ENCODE results near the gene ZCCHC14.

ZCCHC14 gene

GRCh38 chr16:87468550-87468949, 24.3 kb downstream of the ZCCHC14 start:
- no peaks in the 10 kb centered on the region for H3K27me3 ChIP-seq (ENCODE audit: insufficient read depth, poor library complexity, severe bottlenecking)
- no peak overlapping the region for H3K27ac ChIP-seq (replicated peaks)
- no peak for DNase-seq (ENCODE audit: low read depth in 1 of 2, low spot score in 1 of 2)
- no peak overlapping the region for H3K4me3 ChIP-seq (replicated peaks; ENCODE audit: insufficient read depth, low read length)
- TF ChIP-seq POLR2AphosphoS5 (IDR thresholded peaks at IDR 0.05; ENCODE audit: low read depth), result no peak
- no peak for TF ChIP-seq SPI1 (IDR thresholded peaks at IDR 0.05; ENCODE audit: borderline replicate concordance, low read depth)
- TF ChIP-seq REST (IDR thresholded peaks at IDR 0.05; ENCODE audit: insufficient replicate concordance, low read depth), result no peak
- no peak for TF ChIP-seq CTCF (IDR thresholded peaks at IDR 0.05; ENCODE audit: insufficient read depth, low read length)

- no peak overlapping the region for H3K27ac ChIP-seq (replicated peaks)
- TF ChIP-seq REST (IDR thresholded peaks at IDR 0.05; ENCODE audit: insufficient replicate concordance, low read depth), result no peak
- TF ChIP-seq SPI1 (IDR thresholded peaks at IDR 0.05; ENCODE audit: borderline replicate concordance, low read depth), result no peak
- no peak for TF ChIP-seq POLR2AphosphoS5 (IDR thresholded peaks at IDR 0.05; ENCODE audit: low read depth)
- no peak for TF ChIP-seq CTCF (IDR thresholded peaks at IDR 0.05; ENCODE audit: insufficient read depth, low read length)
- no peak for TF ChIP-seq GABPA (IDR thresholded peaks at IDR 0.05; ENCODE audit: low read depth)
Measured at GRCh38 chr16:87466975-87467501, 25.8 kb downstream of the ZCCHC14 start.

GRCh38 chr16:87465879-87466278, 26.9 kb downstream of the ZCCHC14 start:
- H3K4me3 ChIP-seq (replicated peaks; ENCODE audit: insufficient read depth, low read length), result no peak overlapping the region
- H3K27me3 ChIP-seq (ENCODE audit: insufficient read depth, poor library complexity, severe bottlenecking), result no peaks in the 10 kb centered on the region
- peak overlapping the region; percentile 63 for H3K27ac ChIP-seq (replicated peaks)
- DNase-seq (ENCODE audit: low read depth in 1 of 2, low spot score in 1 of 2), result no peak
- no peak for TF ChIP-seq POLR2AphosphoS5 (IDR thresholded peaks at IDR 0.05; ENCODE audit: low read depth)
- TF ChIP-seq REST (IDR thresholded peaks at IDR 0.05; ENCODE audit: insufficient replicate concordance, low read depth), result no peak

More at GRCh38 chr16:87466975-87467501, 25.8 kb downstream of the ZCCHC14 start:
- Histone ChIP-seq H3K27me3 (ENCODE audit: insufficient read depth, poor library complexity, severe bottlenecking) (no peaks in the 10 kb centered on the region), H3K4me3 (replicated peaks; ENCODE audit: insufficient read depth, low read length) (no peak overlapping the region)
- no peak for DNase-seq (ENCODE audit: low read depth in 1 of 2, low spot score in 1 of 2)
